LNCaP clone FGC (cell line): Measurements from ENCODE around the gene STRN4.

Source experiments
- DNase-seq: peaks from one replicate; pipeline ENCODE4 v3.0.0-alpha.2; 2011; ENCODE audit warnings: low read depth
- H3K4me3 ChIP-seq: 2 replicates; pipeline ENCODE4 v1.5.1; 2011; ENCODE audit warnings: mild to moderate bottlenecking, low read depth, low read length, control low read depth
- CTCF ChIP-seq: IDR thresholded peaks from 2 replicates; pipeline ENCODE4 v1.5.1; 2012; ENCODE audit warnings: mild to moderate bottlenecking; ENCODE audit not compliant: control insufficient read depth, insufficient read depth; ENCODE audit errors: extremely low read depth

STRN4 gene

GRCh38 chr19:46718934-46719622 lies 27.2 kb downstream of the STRN4 start:
- no peak for TF ChIP-seq CTCF
- no peak overlapping the region for H3K4me3 ChIP-seq
- no peak for DNase-seq

- H3K4me3 ChIP-seq: no peak overlapping the region
- DNase-seq: no peak
These were observed 27.9 kb downstream of the STRN4 start for GRCh38 chr19:46718157-46718933.

GRCh38 chr19:46717716-46718143 lies 28.5 kb downstream of the STRN4 start:
- peak overlapping the region; percentile 67 for H3K4me3 ChIP-seq
- DNase-seq: no peak
- no peak for TF ChIP-seq CTCF

More at GRCh38 chr19:46718157-46718933, 27.9 kb downstream of the STRN4 start:
- no peak for TF ChIP-seq CTCF

GRCh38 chr19:46717034-46717715 lies 29.1 kb downstream of the STRN4 start, which contains the start of gene PRKD2:
TSS of gene PRKD2 (minus strand) at chr19:46717114. CDS start at chr19:46716370, 744 bp downstream.
- DNase-seq: no peak
- TF ChIP-seq CTCF: no peak
- H3K4me3 ChIP-seq: peak within 1 kb of the TSS; percentile 67

- DNase-seq: no peak
- no peak for TF ChIP-seq CTCF
- peak overlapping the region; percentile 67 for H3K4me3 ChIP-seq
These were observed 29.6 kb downstream of the STRN4 start for GRCh38 chr19:46716672-46717033.

GRCh38 chr19:46715975-46716671 lies 30.1 kb downstream of the STRN4 start:
- no peak for TF ChIP-seq CTCF
- DNase-seq: no peak

More at GRCh38 chr19:46715975-46716671, 30.1 kb downstream of the STRN4 start:
- H3K4me3 ChIP-seq: peak overlapping the region; percentile 67
